Stimulated activated naive CD8-positive, alpha-beta T cell treated with anti-CD3 and anti-CD28 coated beads, Interleukin-15, Interleukin-2, amounts not matched to agents 100 U/mL and 50 U/mL, for 24 hours (primary cell): Measurements from ENCODE around the gene COMMD1.
"Not testable (repeated sequence)": the region's sequence is repeated elsewhere in the genome, so short reads cannot be mapped to it uniquely, and the experiment has no call there.

ENCODE experiments used
- ATAC-seq: fragments of 150-1000 bp; cut with Tn5 transposase; one replicate; pipeline ENCODE4 v1.10.0; 2021
- DNase-seq: peaks from one replicate; pipeline ENCODE4 v3.0.0; 2021

Gene COMMD1

GRCh38 chr2:62030902-62031301 lies 125.4 kb downstream of the COMMD1 start:
- ATAC-seq (no peak), DNase-seq (no peak)

- no peak for ATAC-seq
- no peak for DNase-seq
These were observed 126.6 kb downstream of the COMMD1 start for GRCh38 chr2:62032096-62032495.

- ATAC-seq (no peak), DNase-seq (no peak)
These were observed 129.2 kb downstream of the COMMD1 start for GRCh38 chr2:62034715-62035114.

GRCh38 chr2:62036229-62036628 lies 130.8 kb downstream of the COMMD1 start:
- no peak for DNase-seq
- ATAC-seq = no peak

GRCh38 chr2:62036761-62037250 lies 131.3 kb downstream of the COMMD1 start:
- DNase-seq = no peak
- no peak for ATAC-seq

- ATAC-seq = peak; percentile 99
- DNase-seq = peak; percentile 42
These were observed 133.7 kb downstream of the COMMD1 start for GRCh38 chr2:62038975-62039771.

- DNase-seq (no peak), ATAC-seq (no peak)
These were observed 135.5 kb downstream of the COMMD1 start for GRCh38 chr2:62040926-62041325.

GRCh38 chr2:62041701-62042385 lies 136.4 kb downstream of the COMMD1 start:
- ATAC-seq = not testable (repeated sequence)

GRCh38 chr2:62042400-62042799 lies 136.9 kb downstream of the COMMD1 start:
- ATAC-seq = no peak
- no peak for DNase-seq

More at GRCh38 chr2:62041701-62042385, 136.4 kb downstream of the COMMD1 start:
- not testable (repeated sequence) for DNase-seq

GRCh38 chr2:62042944-62043343 lies 137.5 kb downstream of the COMMD1 start:
- no peak for ATAC-seq
- no peak for DNase-seq

GRCh38 chr2:62045017-62045543 lies 139.6 kb downstream of the COMMD1 start:
- DNase-seq (no peak), ATAC-seq (no peak)

GRCh38 chr2:62046141-62046540 lies 140.7 kb downstream of the COMMD1 start:
- DNase-seq (no peak), ATAC-seq (no peak)

GRCh38 chr2:62050456-62051045 lies 145.1 kb downstream of the COMMD1 start:
- DNase-seq (no peak), ATAC-seq (no peak)

GRCh38 chr2:62054029-62054791 lies 148.7 kb downstream of the COMMD1 start:
- DNase-seq = no peak

GRCh38 chr2:62054916-62055450 lies 149.5 kb downstream of the COMMD1 start:
- DNase-seq (no peak), ATAC-seq (no peak)

More at GRCh38 chr2:62054029-62054791, 148.7 kb downstream of the COMMD1 start:
- ATAC-seq = no peak

GRCh38 chr2:62055724-62056336 lies 150.4 kb downstream of the COMMD1 start:
- DNase-seq (no peak), ATAC-seq (no peak)

- DNase-seq (no peak), ATAC-seq (no peak)
These were observed 150.9 kb downstream of the COMMD1 start for GRCh38 chr2:62056341-62056740.

- no peak for ATAC-seq
- no peak for DNase-seq
These were observed 159.8 kb downstream of the COMMD1 start for GRCh38 chr2:62065243-62065642.

GRCh38 chr2:62071126-62071598 lies 165.7 kb downstream of the COMMD1 start:
- DNase-seq (no peak), ATAC-seq (no peak)

- DNase-seq (no peak), ATAC-seq (no peak)
These were observed 166.5 kb downstream of the COMMD1 start for GRCh38 chr2:62071760-62072680.
